ENCODE measurements around the gene OPCML.

Gene OPCML

DNA sequence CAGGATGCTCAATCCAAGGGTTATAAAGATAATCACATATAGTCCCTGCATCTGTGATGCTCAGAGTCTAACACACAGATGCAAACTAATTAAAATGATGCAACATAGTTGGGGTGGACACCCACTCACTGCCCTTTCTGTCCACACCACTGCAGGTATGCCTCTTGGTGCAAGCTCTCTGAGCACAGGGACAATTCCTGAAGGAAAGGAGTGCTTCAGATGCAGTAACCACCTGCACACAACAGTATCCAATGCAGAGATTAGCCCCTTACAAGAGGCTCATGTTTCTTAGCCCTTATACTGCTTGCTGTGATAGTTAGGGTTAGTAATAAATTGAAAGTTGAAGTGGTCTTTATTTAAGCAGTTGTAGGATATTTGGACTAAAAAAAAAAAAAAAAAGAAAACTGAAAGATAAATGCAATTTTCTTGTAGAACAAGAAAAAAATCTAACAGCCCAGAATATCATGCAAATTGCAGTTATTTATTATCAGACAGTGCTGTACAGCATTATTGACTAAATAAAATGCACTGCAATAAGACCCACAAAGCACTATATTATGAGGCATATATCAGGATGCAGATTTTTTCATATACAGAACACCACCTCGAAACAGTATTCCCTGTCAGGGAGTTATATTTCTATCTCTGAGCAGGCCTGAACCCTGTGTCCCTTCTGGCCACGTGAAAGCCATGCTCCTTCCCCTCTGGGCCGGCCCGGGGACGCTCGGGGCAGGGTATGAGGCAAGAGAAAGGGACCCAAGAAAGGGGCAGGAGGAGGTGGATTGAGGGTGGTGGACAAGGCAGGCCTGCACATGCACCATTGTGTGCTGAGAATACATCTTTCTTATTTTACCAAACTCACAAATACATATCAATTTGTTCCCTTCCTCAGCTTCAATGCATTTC lies 260.2 kb downstream of the OPCML start:
- TF ChIP-seq, protein P1, sequence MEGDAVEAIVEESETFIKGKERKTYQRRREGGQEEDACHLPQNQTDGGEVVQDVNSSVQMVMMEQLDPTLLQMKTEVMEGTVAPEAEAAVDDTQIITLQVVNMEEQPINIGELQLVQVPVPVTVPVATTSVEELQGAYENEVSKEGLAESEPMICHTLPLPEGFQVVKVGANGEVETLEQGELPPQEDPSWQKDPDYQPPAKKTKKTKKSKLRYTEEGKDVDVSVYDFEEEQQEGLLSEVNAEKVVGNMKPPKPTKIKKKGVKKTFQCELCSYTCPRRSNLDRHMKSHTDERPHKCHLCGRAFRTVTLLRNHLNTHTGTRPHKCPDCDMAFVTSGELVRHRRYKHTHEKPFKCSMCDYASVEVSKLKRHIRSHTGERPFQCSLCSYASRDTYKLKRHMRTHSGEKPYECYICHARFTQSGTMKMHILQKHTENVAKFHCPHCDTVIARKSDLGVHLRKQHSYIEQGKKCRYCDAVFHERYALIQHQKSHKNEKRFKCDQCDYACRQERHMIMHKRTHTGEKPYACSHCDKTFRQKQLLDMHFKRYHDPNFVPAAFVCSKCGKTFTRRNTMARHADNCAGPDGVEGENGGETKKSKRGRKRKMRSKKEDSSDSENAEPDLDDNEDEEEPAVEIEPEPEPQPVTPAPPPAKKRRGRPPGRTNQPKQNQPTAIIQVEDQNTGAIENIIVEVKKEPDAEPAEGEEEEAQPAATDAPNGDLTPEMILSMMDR (IDR thresholded peaks at IDR 0.05; ENCODE audit: insufficient read depth, low read length, missing control alignments): no peak
- ChIA-PET POLR2A (no interaction called here), CTCF (no interaction called here)
- no peak overlapping the region for H3K4me3 ChIP-seq (ENCODE audit: low read depth, low read length)
- DNase-seq (ENCODE audit: low read depth, low spot score): no peak

DNA sequence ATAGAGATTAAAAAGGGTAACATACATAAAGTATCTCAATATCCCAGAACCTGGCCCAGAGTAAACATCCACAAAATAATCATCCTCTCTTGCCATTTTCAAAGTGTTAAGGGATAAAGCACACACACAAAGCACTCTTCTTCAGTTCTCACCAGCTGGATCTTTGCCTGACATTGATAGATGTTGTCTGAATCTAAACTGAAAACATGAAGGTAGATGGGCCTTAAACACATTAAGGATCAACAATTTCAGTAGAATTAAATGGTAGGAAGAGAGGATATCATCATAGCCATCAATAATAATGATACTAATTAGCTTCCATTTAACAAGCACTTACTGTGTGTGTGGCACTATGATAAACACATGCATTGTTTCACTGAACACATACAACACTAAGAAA lies 261.1 kb downstream of the OPCML start:
- no peak overlapping the region for H3K4me3 ChIP-seq (ENCODE audit: low read depth, low read length)
- ChIA-PET CTCF (no interaction called here), POLR2A (no interaction called here)
- DNase-seq (ENCODE audit: low read depth, low spot score): no peak
- TF ChIP-seq, protein P1 (IDR thresholded peaks at IDR 0.05; ENCODE audit: insufficient read depth, low read length, missing control alignments): no peak

DNA sequence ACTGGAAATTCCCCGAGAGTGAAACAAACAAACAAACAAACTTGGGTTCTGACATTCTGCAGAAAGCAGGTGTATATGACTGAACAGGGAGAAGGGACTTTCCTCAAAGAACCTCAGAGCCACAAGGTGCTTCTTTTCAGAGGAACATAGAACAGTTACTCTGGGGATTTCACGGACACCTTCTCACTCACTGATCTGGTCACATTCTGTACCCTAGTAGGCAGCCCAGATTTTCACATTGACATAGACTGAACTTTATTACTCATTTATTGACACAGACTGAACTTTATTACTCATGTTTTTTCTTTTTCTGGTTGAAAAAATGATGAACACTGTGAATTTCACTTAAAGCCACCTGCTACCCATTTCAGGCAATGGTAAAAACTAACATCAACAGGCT lies 263.0 kb downstream of the OPCML start:
- ChIA-PET POLR2A (no interaction called here), CTCF (no interaction called here)
- H3K4me3 ChIP-seq (ENCODE audit: low read depth, low read length): no peak overlapping the region
- TF ChIP-seq, protein P1 (IDR thresholded peaks at IDR 0.05; ENCODE audit: insufficient read depth, low read length, missing control alignments): no peak
- DNase-seq (ENCODE audit: low read depth, low spot score): no peak

DNA sequence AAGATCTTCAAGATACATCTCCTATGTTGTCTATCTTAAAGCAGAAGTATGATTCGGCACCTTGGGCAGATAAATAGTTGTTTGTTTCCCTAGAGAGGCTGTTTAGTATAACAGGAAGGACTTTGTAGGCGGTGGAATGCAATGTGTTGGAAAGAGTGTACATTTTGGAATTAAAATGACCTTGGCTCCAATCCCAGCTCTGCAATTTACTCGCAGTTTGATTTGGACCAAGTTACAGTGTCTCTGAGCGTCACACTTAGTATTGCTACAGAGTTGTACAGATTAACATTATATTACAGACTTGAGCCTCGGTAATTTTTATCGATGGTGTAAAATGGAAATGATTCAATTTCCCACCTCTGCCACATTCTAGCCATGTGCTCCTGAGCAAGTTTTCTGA lies 265.3 kb downstream of the OPCML start:
- H3K4me3 ChIP-seq (ENCODE audit: low read depth, low read length): no peak overlapping the region
- CTCF ChIA-PET: no interaction called here
- TF ChIP-seq, protein P1 (IDR thresholded peaks at IDR 0.05; ENCODE audit: insufficient read depth, low read length, missing control alignments): no peak
- POLR2A ChIA-PET: no interaction called here
- no peak for DNase-seq (ENCODE audit: low read depth, low spot score)

DNA sequence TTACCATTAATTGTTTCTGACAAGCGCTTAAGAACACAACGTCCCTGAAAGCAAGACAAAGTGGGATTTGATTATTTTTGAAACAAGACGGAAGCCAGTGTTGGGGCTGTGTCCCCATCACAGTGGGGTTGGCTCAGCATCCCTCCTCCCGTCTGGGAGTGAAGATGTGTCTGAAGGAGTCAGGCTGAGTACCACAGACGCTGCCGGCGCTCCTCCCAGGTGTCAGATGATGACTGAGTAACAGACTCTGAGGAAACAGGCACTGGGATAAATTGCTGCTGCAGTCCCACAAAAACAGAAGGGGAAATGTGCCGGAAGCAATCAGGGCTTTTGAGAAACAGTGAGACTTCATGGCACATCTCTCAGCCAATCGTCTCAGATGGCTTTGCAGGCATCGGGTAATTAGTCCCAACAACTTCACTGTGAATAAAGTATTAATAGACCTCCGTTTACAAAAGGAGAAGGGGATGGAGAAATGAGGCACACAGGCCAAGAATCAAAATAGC lies 266.7 kb downstream of the OPCML start:
- ChIA-PET CTCF (no interaction called here), POLR2A (no interaction called here)
- no peak overlapping the region for H3K4me3 ChIP-seq (ENCODE audit: low read depth, low read length)
- DNase-seq (ENCODE audit: low read depth, low spot score): no peak
- TF ChIP-seq, protein P1 (IDR thresholded peaks at IDR 0.05; ENCODE audit: insufficient read depth, low read length, missing control alignments): no peak

DNA sequence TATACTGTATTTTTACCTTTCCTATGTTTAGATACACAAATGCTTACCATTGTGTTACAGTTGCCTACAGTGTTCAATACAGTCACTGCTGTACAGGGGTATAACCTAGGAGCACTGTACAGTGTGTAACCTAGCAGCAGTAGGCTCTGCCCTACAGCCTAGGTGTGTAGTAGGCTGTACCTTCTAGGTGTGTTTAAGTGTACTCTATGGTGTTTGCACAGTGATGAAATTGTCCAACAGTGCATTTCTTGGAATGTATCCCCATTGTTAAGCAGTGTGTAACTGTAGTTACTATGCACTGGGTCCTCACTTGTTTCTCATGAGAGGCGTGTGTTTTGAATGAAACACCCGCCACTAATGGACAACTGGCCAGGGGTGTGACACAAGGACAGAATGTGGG lies 269.0 kb downstream of the OPCML start:
- ChIA-PET POLR2A (no interaction called here), CTCF (no interaction called here)
- no peak overlapping the region for H3K4me3 ChIP-seq (ENCODE audit: low read depth, low read length)

More for the DNA sequence above, 269.0 kb downstream of the OPCML start:
- DNase-seq (ENCODE audit: low read depth, low spot score): no peak
- TF ChIP-seq, protein P1 (IDR thresholded peaks at IDR 0.05; ENCODE audit: insufficient read depth, low read length, missing control alignments): no peak
